NCI-H128 (cell line): ENCODE measurements around the gene MT4.
A peak's percentile ranks its signal among the peaks of the same experiment; 100 is the strongest.
"Not testable (repeated sequence)": the region's sequence is repeated elsewhere in the genome, so short reads cannot be mapped to it uniquely, and the experiment has no call there.

Experiments
- DNase-seq: peaks from one replicate; lab custom pipeline; 2025; ENCODE audit not compliant: unreplicated experiment; lab: John Stamatoyannopoulos, UW

Gene MT4

GRCh38 chr16:56558024-56558747 lies 6.7 kb upstream of the MT4 start:
- no peak for DNase-seq

GRCh38 chr16:56559109-56559508 lies 5.8 kb upstream of the MT4 start:
- no peak for DNase-seq

GRCh38 chr16:56560447-56560846 lies 4.4 kb upstream of the MT4 start:
- DNase-seq = no peak

GRCh38 chr16:56561126-56561525 lies 3.7 kb upstream of the MT4 start:
- DNase-seq = no peak

GRCh38 chr16:56569971-56570370 lies 5.1 kb downstream of the MT4 start:
- no peak for DNase-seq

GRCh38 chr16:56571525-56571924 lies 6.7 kb downstream of the MT4 start:
- DNase-seq = no peak

- no peak for DNase-seq
These were observed 9.8 kb downstream of the MT4 start for GRCh38 chr16:56574625-56575024.

- no peak for DNase-seq
These were observed 11.9 kb downstream of the MT4 start for GRCh38 chr16:56576585-56577299.

GRCh38 chr16:56577300-56577625 lies 12.4 kb downstream of the MT4 start:
- DNase-seq = no peak

- DNase-seq = no peak
These were observed 15.6 kb downstream of the MT4 start for GRCh38 chr16:56580391-56581048.

GRCh38 chr16:56582911-56583310 lies 18.0 kb downstream of the MT4 start:
- DNase-seq = not testable (repeated sequence)

GRCh38 chr16:56583351-56584168 lies 18.7 kb downstream of the MT4 start:
- DNase-seq = no peak

GRCh38 chr16:56584276-56584675 lies 19.4 kb downstream of the MT4 start:
- DNase-seq = no peak

GRCh38 chr16:56588781-56589140 lies 23.9 kb downstream of the MT4 start:
- DNase-seq = no peak

- DNase-seq = peak; percentile 27
These were observed 24.5 kb downstream of the MT4 start, which contains the start of gene MT3 for GRCh38 chr16:56589141-56590039. TSS of gene MT3 (plus strand) at chr16:56589528. CDS start at chr16:56589591, 63 bp downstream.

GRCh38 chr16:56591377-56592060 lies 26.6 kb downstream of the MT4 start:
- no peak for DNase-seq

GRCh38 chr16:56593573-56594291 lies 28.9 kb downstream of the MT4 start:
- DNase-seq = no peak

GRCh38 chr16:56594292-56594619 lies 29.4 kb downstream of the MT4 start:
- no peak for DNase-seq

- DNase-seq = no peak
These were observed 35.6 kb downstream of the MT4 start for GRCh38 chr16:56600398-56600999.
